ENCODE data around the gene ZNF576. TPM values are rescaled to one million over a fixed set of nuclear protein-coding genes. Genes with fewer than 3 reads are reported as not detected.

ZNF576 gene
- total and polyA plus RNA-seq, 2 donors (not counting 3 experiments of a cell fraction or from before 2014, with no cell fraction given) = 19.5 to 27.7 TPM

DNA sequence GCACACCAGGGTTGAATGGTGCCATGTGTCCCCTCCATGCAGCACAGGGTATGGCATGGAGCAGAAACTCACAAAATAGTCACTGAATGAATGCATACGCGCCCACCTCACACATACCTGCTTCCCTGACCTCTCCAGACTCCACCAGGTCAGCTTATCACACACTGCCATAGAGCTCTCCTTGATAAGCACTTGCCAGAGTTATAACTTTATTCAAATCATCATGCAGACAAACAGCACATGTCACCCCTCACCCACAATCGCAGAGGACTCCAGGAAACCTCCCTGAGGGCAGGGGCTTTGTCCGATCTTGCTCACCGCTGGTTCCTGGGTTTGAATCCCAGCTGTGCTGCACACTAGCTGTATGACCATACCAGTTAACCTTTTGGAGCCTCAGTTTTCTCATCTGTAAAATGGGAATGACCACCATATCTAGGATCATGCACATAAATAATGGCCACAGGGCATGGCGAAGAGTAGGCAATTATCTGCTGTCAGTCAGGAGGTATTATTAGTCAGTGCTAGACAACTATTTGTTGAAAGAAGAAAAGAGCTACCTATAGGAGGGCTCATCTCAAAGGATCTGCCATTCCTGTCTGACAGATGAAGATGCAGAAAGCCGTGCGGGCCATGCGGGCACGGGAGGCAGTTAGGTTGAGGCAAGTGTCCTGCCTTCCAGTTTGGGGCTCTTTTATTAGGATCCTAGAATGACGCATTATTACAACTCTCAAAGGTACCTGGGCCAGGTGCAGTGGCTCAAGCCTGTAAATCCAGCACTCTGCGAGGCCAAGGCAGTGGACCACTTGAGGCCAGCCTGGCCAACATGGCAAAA is 35.0 kb upstream of the ZNF576 start:
- H3K4me2 ChIP-seq (ENCODE audit: insufficient read depth, low read length) = no peak overlapping the region
- no peak overlapping the region for H3K9ac ChIP-seq (replicated peaks; ENCODE audit: extremely low read depth, insufficient read depth, low read length)
- no peaks in the 10 kb centered on the region for H3K9me3 ChIP-seq (replicated peaks; ENCODE audit: control insufficient read depth, insufficient read depth, low read length)
- DNase-seq (ENCODE audit: low read depth, low spot score) = no peak
- no peak overlapping the region for H3K27ac ChIP-seq (ENCODE audit: insufficient read depth, low read depth, low read length)
- BruUV-seq (replicated peaks) = no TSS peak
- intact Hi-C loops (cut with micrococcal nuclease) (no loop called here), dilution Hi-C loops (cut with MboI; ENCODE audit: extremely low pct_ligation_motif_present, low sequenced_read_pairs) (no loop called here)
- H3K4me3 ChIP-seq (replicated peaks in 1 of 3; ENCODE audit: insufficient read depth in 1 of 3, low read depth in 1 of 3, low read length in 3 of 3) = no peak overlapping the region
- no peak for FAIRE-seq
- POLR2A ChIA-PET = no interaction called here
- no peak overlapping the region for H2AFZ ChIP-seq (ENCODE audit: low read depth, low read length)
- peaks cover 0 to 9% of the 10 kb centered on the region in 2 experiments for H3K36me3 ChIP-seq (ENCODE audit: control insufficient read depth in 2 of 2, extremely low read depth in 1 of 2, insufficient read depth in 2 of 2, low read length in 2 of 2)
- H3K27me3 ChIP-seq (ENCODE audit: control insufficient read depth in 2 of 2, insufficient read depth in 2 of 2, low read length in 2 of 2) = no peaks in the 10 kb centered on the region
- H3K4me1 ChIP-seq (ENCODE audit: control insufficient read depth, extremely low read depth, insufficient read depth, low read length) = no peaks in the 10 kb centered on the region
- TF ChIP-seq POLR2AphosphoS5 (IDR thresholded peaks at IDR 0.05; ENCODE audit: insufficient read depth, low read depth, low read length) (no peak), EZH2 (IDR thresholded peaks at IDR 0.05; ENCODE audit: borderline replicate concordance, low read depth, low read length, severe bottlenecking) (no peak), POLR2A (IDR thresholded peaks at IDR 0.05; ENCODE audit: low read depth, low read length) (no peak), MYC (IDR thresholded peaks at IDR 0.05; ENCODE audit: low read depth, low read length) (no peak), FOS (IDR thresholded peaks at IDR 0.05; ENCODE audit: borderline replicate concordance, insufficient read depth, low read length) (no peak), CTCF (IDR thresholded peaks at IDR 0.05; ENCODE audit: extremely low read depth in 1 of 2, insufficient read depth in 1 of 2, low read depth in 1 of 2, low read length in 2 of 2) (no peak), JUN (IDR thresholded peaks at IDR 0.05; ENCODE audit: borderline replicate concordance, insufficient read depth, insufficient read length, low read depth) (no peak), GATA2 (IDR thresholded peaks at IDR 0.05; ENCODE audit: insufficient read depth, insufficient read length, low read depth, low read length) (no peak)
- TF ChIP-seq, protein P1, sequence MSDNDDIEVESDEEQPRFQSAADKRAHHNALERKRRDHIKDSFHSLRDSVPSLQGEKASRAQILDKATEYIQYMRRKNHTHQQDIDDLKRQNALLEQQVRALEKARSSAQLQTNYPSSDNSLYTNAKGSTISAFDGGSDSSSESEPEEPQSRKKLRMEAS (IDR thresholded peaks at IDR 0.05; ENCODE audit: insufficient read depth, insufficient read length) = no peak
- CTCF ChIA-PET = interaction anchor here (1.4 to 2.9 kb wide), 2 partner anchors 24 to 34 kb away, joined by 3 to 11 read pairs; partner anchors contain the start of genes IRGQ and ZNF576
- H4K20me1 ChIP-seq (replicated peaks; ENCODE audit: control insufficient read depth, extremely low read depth, insufficient read depth, low read length) = no peaks in the 10 kb centered on the region
- H3K79me2 ChIP-seq (ENCODE audit: control insufficient read depth, insufficient read depth, low read length) = no peaks in the 10 kb centered on the region
- H3K9me1 ChIP-seq (replicated peaks; ENCODE audit: control insufficient read depth, extremely low read depth, insufficient read depth, low read length) = no peaks in the 10 kb centered on the region

Data from endothelial cell of umbilical vein (primary cell).